ENCODE data around the gene PRDM11.

The PRDM11 gene

GRCh38 chr11:45158210-45158731 is 11.8 kb downstream of the PRDM11 start:
- DNase-seq = no peak

GRCh38 chr11:45158891-45159605 is 12.6 kb downstream of the PRDM11 start:
- no peak for DNase-seq

GRCh38 chr11:45159781-45160365 is 13.4 kb downstream of the PRDM11 start:
- DNase-seq = no peak

GRCh38 chr11:45161252-45162063 is 15.0 kb downstream of the PRDM11 start:
- DNase-seq = no peak

GRCh38 chr11:45162064-45162375 is 15.6 kb downstream of the PRDM11 start:
- no peak for DNase-seq

- DNase-seq = no peak
These were observed 16.8 kb downstream of the PRDM11 start for GRCh38 chr11:45162916-45163879.

GRCh38 chr11:45163956-45164575 is 17.6 kb downstream of the PRDM11 start:
- no peak for DNase-seq

- no peak for DNase-seq
These were observed 18.9 kb downstream of the PRDM11 start for GRCh38 chr11:45165386-45165785.

GRCh38 chr11:45165806-45166603 is 19.6 kb downstream of the PRDM11 start:
- DNase-seq = no peak

GRCh38 chr11:45166604-45166897 is 20.1 kb downstream of the PRDM11 start:
- DNase-seq = no peak

GRCh38 chr11:45167283-45167682 is 20.8 kb downstream of the PRDM11 start:
- no peak for DNase-seq

GRCh38 chr11:45168366-45169130 is 22.1 kb downstream of the PRDM11 start:
- no peak for DNase-seq

- no peak for DNase-seq
These were observed 23.1 kb downstream of the PRDM11 start for GRCh38 chr11:45169310-45170072.

- no peak for DNase-seq
These were observed 24.0 kb downstream of the PRDM11 start for GRCh38 chr11:45170484-45170883.

- DNase-seq = no peak
These were observed 25.1 kb downstream of the PRDM11 start for GRCh38 chr11:45171550-45171949.

- DNase-seq = no peak
These were observed 26.6 kb downstream of the PRDM11 start for GRCh38 chr11:45173064-45173463.

- no peak for DNase-seq
These were observed 27.9 kb downstream of the PRDM11 start for GRCh38 chr11:45174168-45174835.

- no peak for DNase-seq
These were observed 28.5 kb downstream of the PRDM11 start for GRCh38 chr11:45174963-45175362.

- DNase-seq = no peak
These were observed 30.6 kb downstream of the PRDM11 start for GRCh38 chr11:45176996-45177395.

All from CD4-positive, alpha-beta T cell treated with Interferon alpha-2 for 1 hour (primary cell).